Stimulated activated CD4-positive, alpha-beta T cell treated with anti-CD3 and anti-CD28 coated beads, TNF-alpha, amount 100 ng/mL, for 4 hours (primary cell): Measurements from ENCODE around the gene FAM53B.
"Not testable (repeated sequence)": the region's sequence is repeated elsewhere in the genome, so short reads cannot be mapped to it uniquely, and the experiment has no call there.

ENCODE experiments used
- DNase-seq, 3 experiments: peaks; one replicate each; pipeline ENCODE4 v3.0.0-alpha.2; 2020; ENCODE audit warnings: low read depth in 3 of 3

Gene FAM53B

DNA sequence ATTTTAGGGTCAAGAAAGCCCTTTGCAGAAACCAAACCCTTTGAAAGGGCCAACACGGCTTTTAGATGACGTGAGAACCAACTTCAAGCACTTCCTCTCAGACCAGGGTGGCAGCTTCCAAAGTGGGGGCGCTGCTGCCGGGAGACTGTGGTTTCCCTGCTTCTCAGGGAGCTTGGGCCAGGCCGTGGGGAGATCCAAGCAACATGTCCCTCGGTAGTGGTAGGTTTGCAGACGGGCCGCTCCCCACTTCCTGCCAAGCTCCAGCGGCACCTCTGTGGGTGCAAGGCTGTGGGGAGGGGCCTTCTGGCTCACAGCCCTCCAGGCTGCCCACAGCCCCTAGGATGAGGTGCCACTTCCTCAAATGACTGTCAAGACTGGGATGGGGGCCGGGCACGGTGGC is 132.4 kb downstream of the FAM53B start:
- DNase-seq: no peak

DNA sequence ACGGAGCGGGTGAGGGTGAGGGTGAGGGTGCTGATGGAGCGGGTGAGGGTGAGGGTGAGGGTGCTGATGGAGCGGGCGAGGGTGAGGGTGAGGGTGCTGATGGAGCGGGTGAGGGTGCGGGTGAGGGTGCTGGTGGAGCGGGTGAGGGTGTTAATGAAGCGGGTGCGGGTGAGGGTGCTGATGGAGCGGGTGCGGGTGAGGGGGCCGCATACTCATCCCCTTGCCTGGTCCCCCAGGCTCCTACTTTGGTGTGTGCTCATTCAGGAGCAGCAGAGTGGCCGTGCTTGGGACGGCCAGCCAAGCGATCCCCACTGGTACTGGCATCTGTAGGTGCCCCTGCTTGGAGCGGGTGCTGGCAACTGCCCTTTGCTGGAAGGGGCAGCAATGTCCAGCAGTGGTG is 133.3 kb downstream of the FAM53B start:
- not testable (repeated sequence) for DNase-seq

DNA sequence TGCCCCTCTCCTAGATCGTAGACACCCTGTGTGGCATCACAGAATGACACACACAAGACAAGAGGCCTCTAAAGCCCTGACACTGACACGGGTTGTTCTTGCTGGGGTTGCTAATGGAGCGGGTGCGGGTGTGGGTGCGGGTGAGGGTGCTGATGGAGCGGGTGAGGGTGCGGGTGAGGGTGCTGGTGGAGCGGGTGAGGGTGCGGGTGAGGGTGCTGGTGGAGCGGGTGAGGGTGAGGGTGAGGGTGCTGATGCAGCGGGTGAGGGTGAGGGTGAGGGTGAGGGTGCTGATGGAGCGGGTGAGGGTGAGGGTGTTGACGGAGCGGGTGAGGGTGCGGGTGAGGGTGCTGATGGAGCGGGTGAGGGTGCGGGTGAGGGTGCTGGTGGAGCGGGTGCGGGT is 134.0 kb downstream of the FAM53B start:
- not testable (repeated sequence) for DNase-seq

DNA sequence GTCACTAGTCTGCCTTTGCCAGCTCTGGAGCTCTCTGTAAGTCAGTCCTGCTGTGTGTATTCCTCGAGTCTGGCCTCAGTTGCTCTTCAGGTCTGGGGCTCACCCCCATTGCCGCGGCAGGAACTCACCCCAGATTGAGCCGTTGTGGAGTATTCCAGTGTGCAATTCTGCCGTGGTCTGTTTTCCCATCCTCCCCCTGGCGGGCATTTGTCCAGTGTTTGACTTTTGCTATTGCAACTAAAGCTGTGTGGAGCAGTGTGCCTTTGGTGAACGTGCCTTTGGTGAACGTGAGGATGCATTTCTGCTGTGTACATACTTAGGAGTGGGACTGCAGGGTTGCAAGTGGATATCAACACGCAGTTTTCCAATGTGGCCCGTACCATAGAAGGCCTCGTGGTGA is 134.5 kb downstream of the FAM53B start:
- DNase-seq: no peak

DNA sequence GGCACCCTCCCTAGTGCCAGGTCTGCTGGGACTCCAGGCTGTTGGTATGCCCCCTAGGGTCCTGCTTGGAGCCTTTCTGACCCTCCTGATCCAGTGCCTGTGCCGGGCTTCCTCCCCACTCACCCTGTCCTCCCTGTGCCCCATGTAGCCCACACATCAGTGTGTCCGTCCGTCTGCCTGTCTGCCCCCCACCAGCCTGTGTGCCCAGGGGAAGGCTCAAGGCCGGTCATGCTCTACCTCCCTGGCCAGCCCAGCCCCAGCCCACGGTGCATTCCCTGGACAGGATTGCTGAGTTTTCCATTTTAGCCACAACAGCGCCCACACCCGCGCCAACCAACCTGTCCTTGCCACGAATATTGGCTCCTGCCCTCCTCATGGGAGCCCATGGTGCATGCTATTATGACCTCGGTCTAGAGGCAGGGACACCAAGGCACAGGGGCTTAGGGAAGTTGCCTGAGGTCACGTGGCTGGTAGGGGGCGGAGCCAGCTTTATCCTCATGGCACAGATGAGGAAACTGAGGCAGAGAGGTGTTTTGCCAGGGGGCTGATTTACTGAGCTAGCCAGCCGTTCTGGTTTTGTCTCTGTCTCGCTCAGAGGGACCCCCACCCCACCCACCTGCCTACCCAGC is 136.0 kb downstream of the FAM53B start:
- no peak for DNase-seq

DNA sequence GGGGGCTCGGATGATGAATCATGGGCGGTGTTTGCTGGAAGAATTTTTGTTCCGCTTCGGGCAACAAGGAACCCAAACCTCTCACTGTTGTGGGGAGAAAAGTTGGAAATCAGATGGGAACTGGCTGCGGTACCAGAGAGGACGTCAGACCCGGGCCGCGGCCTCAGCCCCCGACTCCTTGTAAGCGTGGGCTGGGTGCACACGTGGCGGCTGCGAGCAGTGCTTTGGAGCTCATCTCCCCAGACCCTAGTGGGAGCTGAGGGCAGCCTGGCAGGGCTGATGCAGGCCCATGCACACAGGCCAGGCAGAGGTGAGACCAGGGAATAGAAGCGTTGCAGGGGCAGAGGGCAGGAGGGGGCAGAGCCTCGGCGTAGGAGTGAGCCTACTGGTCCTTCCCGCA is 136.5 kb downstream of the FAM53B start:
- no peak for DNase-seq

DNA sequence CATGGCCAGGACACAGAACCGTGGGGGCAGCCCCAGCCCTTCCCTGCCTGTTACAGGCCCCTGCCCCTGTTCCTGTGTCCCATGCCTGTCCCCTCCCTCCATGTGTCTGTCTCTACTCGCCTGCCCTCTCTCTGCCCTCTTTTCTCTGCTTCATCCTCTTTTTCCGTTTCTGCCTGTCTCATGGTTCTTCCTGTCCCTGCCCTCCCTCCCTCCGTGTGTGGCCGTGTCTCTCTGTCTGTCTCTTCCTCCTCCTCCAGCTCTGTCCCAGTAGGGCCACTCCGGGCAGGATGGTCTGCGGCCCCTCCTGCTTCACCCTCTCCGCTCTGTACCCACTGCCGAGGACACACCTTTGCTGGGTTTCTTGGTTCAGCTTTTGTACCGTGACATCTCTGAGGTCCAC is 137.4 kb downstream of the FAM53B start:
- no peak for DNase-seq

DNA sequence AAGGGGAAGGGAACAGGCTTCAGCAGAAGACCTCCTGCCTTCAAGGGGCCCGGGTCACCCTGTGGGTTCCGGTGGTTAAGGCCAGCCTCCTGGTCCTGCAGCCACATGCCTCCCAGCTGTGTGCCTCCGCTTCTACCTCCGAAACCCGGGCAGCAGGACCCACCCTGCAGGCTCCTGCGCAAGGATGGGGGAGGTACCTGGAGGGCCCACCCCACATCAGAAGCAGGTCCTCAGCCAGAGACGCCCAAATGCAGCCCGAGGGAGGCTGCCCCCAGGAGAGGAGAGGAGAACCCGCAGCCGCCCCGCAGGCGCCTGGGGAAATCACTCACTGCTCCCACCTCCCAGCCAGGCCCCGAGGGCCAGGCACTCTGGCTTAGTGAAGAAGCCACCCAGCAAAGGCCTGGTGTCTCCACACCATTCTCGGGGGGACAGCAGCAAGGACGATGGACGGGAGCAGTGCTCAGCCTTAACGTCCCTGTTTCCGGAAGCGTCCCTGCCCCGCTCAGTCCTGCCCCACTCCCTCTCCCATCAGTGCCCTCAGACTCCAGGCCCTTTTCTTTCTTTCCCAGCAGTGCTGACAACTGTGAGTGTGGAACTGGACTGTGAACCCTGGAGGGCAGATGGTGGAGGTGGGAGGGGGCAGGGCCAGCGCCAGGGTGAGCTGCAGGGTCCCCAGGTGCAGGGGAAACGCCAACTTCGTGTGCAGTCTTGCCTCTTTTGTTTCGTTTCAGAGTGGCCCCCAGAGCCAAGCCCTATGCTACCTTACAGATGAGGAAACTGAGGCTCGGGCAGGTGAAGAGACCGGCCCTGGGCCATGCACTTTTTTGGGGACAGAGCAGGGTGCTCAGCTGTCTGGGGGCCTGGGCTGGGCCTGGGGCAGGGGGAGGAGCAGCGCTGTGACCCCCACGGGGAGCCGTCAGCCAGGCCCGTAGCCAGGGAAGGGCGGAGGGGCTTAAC is 138.0 kb downstream of the FAM53B start:
- DNase-seq: no peak

DNA sequence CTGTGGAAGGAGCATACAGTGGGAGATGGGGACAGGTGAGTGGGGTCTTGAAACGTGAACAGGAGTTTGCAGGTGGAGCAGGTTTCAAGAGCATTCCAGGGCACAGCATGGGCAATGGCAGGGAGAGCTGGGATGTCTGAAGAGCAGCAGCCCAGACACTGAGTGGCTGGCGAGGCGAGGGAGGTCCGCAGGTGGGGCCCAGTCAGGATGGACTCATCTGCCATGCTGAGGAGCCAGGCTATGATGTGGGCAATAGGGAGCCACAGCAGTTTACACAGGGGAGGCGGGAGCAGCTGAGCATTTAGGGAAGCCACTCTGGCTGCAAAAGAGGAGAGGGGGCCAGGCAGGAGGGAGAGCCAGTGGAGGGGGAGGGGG is 138.7 kb downstream of the FAM53B start:
- DNase-seq: no peak

DNA sequence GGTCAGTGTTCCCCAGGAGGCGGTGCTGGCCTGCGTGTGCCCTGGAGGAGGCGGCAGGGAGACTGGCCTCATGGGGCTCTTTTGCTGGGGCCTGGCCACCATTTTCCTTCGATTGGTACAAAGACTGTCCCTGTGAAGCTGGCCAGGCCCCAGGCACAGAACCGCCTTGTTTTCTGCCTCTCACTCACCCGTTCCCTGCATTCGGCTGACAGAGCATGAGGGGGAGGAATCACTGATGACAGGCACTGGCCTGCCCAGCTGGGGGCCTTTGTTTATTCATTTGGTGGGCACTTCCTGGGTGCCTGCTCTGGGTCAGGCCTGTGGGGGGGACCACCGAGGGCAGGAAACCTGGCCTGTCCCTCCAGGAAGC is 139.2 kb downstream of the FAM53B start:
- no peak for DNase-seq

DNA sequence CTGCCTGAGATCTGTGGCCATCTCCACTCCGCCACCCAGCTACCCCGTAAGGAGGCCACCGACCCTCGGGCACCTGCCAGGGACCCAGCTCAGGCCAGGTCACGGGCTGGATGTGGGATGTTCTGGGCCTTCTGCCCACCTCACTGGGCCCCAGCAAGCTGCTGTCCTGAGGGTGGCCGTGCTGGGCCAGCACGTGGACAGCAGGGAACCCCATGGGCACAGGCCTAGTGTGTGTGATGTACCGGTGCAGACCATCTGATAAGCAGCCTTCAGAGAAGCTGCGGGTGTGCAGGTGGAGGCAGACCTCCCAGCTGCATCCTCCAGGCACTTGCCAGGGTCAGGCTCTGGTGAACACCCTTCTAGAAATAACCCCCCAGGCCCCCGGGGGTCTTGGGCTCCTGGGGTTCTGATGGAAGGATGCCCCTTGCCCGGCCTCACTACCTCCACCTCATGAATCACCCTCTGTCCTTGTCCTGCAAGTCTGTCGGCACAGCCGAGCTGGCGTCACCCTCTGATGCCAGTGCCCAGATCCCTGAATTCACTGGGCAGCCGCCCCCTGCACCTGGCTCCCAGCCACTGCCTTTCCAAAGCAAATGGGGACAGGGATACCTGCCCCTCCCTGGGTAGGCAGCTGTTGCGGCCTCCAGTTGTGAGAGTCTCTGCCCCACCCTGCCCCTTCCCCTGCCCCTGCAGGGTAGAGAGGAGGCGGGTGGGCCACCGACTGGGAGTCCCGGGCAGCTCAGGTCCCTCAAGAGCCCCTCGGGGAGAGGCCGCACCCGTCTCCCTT is 139.8 kb downstream of the FAM53B start:
- no peak for DNase-seq

DNA sequence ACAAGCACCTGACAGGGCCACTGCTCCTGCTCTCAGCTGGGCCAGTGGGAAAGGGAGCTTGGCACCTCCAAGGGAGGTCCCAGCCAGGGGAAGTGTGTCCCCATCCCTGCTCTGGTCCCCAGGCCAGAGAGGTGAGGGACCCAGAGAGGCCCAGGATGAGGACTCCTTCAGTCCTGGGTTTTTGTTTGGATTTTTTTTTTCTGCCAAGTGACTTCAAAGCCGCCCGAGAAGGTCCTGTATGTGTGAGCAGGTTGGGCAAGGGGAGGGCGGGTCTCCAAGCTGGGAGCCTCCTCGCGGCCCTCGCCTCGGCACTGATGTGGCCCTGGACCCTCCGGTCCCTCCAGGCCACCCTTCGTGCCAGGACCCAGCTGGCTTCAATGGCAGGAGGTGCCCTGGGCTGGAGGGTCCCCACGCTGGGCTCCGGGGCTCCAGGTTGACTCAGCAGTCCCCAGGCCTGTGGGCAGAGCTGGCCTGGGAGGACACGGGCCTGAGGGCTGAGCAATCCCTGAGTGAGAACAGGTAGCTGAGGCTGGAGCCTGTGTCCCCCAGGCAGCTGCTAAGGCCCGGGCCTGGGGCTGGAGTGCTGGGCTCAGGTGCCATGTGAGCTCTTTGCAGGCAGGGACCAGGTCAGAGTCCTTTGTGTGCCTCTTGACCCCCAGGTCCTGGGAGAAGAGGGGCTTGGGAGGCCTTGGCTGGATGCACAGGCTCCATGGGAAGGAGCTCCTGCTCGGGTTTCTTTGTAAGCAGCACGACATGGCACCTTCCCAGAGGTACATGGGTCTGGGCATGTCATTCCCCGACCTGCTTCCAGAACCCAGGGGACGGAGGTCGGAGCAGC is 140.6 kb downstream of the FAM53B start:
- DNase-seq: no peak

DNA sequence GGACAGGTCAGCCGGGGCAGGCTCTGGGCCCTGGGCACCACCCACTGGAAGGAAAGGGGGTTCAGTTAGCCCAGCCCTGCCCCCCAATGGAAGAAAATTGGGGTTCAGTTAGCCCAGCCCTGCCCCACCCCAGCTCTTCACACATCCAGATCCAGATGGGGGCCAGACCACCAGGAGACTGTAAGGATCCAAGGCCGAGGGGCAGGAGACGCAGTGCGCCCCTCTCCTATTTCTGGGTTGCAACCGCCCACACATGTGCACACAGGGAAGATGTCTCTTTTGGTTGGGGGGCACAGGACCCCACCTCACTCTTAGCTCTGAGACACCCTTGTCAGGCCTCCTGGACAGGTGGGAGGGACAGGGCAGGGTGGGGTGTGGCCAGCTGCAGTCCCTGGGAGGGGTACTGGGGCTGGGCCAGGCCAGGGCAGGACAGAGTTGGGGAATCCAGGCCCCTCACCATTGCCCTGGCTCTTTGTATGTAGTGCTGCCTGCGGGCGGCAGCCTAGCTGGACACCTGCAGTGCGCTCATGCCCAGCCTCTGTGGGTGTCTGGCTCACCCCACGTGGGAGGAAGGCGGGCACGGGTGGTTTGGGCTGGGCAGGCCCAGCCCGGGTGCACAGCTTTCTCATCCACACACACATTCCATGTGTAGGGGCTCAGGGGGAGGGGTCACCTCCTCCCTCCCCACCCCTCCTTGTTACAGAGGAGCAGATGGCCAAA is 141.4 kb downstream of the FAM53B start:
- DNase-seq: no peak

DNA sequence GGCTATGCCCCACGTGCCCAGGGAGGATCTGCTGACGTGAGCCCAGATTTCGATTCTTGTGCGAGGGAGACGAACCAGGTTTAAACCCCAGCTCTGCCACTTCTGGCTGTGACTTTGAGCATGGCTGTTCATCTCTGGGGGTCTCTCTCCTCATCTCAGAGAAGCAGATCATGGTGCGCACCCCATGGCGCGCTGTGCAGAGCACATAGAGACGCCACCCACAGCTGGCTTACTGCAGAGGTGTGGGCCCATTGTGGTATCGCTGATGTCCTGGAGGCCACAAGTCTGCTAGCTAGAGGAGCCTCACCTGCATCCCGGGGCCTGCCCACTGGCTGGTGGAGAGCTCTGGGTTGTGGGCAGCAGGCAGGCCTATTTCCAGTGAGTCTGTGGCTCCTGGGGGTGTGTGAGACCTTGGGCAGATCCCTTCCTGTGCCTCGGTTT is 142.0 kb downstream of the FAM53B start:
- DNase-seq: no peak

DNA sequence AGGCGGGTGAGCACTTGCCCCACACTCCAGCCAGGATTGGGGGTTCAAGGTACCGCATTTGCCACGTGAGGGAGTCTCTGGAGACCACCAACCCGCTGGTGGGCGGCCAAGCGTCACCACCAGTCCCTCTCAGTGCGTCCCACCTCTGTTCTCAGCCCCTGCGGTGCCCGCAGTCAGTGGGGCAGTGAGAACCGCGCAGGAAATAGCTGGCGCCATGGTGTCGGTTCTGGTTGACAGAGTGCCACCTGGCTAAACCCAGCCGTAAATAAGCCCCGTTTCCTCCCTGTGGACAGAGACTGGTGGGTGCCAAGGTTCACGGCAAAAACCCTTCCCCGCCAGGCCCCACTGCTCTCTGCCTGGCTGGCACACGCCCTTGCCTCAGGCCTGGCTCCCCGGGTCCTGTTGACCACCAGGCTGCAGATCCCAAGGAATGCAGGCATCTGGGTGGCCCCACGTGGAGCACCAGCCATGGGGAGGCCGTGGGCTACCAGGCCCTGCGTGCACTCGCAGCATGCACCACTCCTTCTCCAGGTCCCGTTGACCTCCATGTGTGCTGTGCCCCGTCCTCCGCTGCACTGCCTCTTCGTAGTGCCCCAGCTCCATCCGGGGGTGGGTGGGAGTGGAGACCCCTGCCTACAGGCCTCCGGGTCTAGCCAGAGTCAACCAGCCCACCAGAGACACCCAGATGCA is 142.6 kb downstream of the FAM53B start:
- DNase-seq: no peak

DNA sequence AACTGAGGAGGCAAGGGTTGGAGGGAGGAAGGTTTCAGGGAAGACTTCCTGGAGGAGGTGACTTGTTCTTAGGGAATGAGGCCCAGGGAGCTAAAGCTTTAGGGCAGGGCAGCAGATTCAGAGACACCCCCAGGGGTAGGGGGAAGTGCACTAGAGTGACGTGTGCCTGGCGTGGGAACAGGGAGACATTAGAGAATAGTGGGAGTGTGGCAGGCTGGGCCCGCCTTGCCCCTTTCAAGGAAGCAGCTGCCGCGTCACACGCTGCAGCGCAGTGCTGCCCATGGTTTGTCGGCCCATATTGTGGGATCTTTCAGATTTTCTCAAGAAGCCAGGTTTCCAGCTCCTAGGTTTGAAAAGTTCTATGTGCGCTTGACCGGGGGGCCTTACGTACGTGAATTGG is 143.2 kb downstream of the FAM53B start:
- DNase-seq: no peak

DNA sequence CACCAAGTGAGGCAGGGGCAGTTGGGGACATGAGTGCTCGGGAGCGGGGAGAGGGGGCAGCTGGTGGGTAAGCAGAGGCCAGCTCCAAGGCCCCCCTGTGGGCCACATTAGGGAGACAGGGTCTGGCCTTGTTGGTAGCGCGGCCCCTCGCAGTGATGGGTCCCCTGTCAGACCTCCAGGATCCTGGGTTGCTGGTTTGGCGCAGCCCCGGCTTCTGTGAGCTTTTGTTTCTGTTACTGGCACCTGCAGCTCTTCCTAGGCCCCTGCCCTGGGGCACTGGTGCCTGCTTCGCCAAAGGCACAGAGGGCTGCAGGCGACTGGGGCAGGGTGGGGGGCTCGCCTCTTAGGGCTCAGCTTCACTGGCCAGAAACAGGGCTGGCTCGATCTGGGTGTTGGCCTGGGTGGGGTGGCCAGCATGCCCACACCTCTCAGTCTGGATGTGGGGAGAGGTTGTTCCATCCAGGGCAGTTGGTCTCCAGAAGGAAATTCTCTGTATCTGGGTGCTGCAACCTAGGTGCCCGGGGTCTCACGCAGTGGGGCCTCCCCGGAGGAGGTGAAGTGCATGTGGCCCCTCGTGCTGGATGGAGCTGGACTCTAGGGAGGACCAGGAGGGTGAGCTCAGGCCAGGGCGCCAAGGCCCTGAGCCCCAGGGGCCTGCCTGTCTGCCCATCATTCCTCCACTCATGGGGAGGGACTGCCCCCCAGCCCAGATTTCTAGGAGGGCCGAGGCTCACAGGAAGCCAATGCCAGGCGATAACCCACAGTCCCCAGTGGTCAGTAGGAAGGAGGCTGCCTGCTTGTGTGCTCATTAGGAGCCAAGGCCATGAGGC is 143.9 kb downstream of the FAM53B start:
- DNase-seq: no peak

DNA sequence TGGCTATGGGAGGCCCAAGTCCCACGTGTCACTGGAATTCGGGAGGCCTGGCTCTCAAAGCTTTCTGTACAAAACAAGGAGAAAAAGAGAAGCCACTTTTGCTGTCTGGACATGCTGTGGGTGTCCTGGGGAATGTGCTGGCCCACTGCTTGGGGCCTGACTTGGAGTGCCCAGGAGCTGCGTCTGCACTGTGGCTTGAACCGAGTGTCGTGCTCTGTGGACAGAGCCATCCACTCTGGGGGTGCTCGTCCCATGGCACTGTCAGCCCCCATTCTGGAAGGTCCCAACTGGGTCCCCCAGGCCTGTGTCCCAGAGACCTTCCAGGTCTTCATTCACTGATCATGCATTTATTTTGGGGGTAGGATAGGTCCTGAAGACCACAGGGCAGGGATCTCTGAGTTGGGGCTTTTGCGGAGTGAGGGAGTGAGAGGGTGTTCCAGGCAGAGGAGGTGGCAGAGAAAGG is 144.6 kb downstream of the FAM53B start:
- DNase-seq: no peak
